IMR-90 (cell line): ENCODE results near the gene RGS9. TPM values are rescaled to one million over a fixed set of nuclear protein-coding genes. Genes with fewer than 3 reads are reported as not detected.
A peak's percentile ranks its signal among the peaks of the same experiment; 100 is the strongest.

Experiments
- ATAC-seq: fragments of 200-7000 bp; cut with Tn5 transposase; 2 replicates; pipeline ENCODE4 v1.9.1; 2020; ENCODE audit warnings: low read depth, mild to moderate bottlenecking, moderate library complexity
- BruUV-seq: library from RNA; stranded (reverse); fragments of 400-500 nt; replicated peaks from 2 replicates; lab custom pipeline; 2021; lab: Mats Ljungman, UMichigan
- CTCF ChIA-PET: fragments of 300-600 bp; formaldehyde crosslinking; extraction: SDS; loops from one replicate; lab custom pipeline; 2021; ENCODE audit warnings: antibody characterized with exemption; lab: Yijun Ruan, JAX
- POLR2A ChIA-PET: fragments of 300-600 bp; sonication (Branson Sonifier 250); formaldehyde crosslinking; loops from one replicate; lab custom pipeline; 2022; ENCODE audit warnings: antibody characterized with exemption; ENCODE audit not compliant: unreplicated experiment; lab: Charles Lee
- DNase-seq: peaks from one replicate; pipeline ENCODE4 v3.0.0; 2013
- H2AFZ ChIP-seq: replicated peaks from 2 replicates; pipeline ENCODE3; 2013; ENCODE audit warnings: low read length, mild to moderate bottlenecking; ENCODE audit not compliant: poor library complexity
- H2AK5ac ChIP-seq: 2 replicates; pipeline ENCODE4 v1.6.1; 2013; ENCODE audit warnings: low read depth, low read length, inconsistent platforms
- H2AK9ac ChIP-seq: replicated peaks from 2 replicates; pipeline ENCODE3; 2013; ENCODE audit warnings: mild to moderate bottlenecking, low read depth, low read length, moderate library complexity; ENCODE audit not compliant: poor library complexity
- H2BK120ac ChIP-seq: 2 replicates; pipeline ENCODE4 v1.6.1; 2013; ENCODE audit warnings: low read depth, low read length, inconsistent platforms
- H2BK15ac ChIP-seq: 3 replicates; pipeline ENCODE4 v1.6.1; 2013; ENCODE audit warnings: low read depth, low read length, inconsistent platforms
- H2BK20ac ChIP-seq: 2 replicates; pipeline ENCODE4 v1.6.1; 2013; ENCODE audit warnings: low read depth, mild to moderate bottlenecking, inconsistent platforms, low read length, moderate library complexity
- H2BK5ac ChIP-seq: 2 replicates; pipeline ENCODE4 v1.6.1; 2013; ENCODE audit warnings: mild to moderate bottlenecking, low read depth, low read length, inconsistent platforms; ENCODE audit not compliant: poor library complexity, severe bottlenecking
- H3K14ac ChIP-seq: replicated peaks from 2 replicates; pipeline ENCODE4 v1.6.1; 2013; ENCODE audit warnings: low read depth, low read length, inconsistent platforms
- H3K18ac ChIP-seq: 2 replicates; pipeline ENCODE4 v1.6.1; 2013; ENCODE audit warnings: low read depth, low read length, control low read depth
- H3K23ac ChIP-seq: 2 replicates; pipeline ENCODE4 v1.6.1; 2013; ENCODE audit warnings: low read depth, low read length, inconsistent platforms
- H3K27ac ChIP-seq: 2 replicates; pipeline ENCODE4 v1.5.1; 2013; ENCODE audit warnings: mild to moderate bottlenecking, control low read depth, low read length; ENCODE audit not compliant: insufficient read depth
- H3K27me3 ChIP-seq: 2 replicates; pipeline ENCODE4 v1.6.1; 2013; ENCODE audit warnings: low read length; ENCODE audit not compliant: control insufficient read depth, insufficient read depth
- H3K36me3 ChIP-seq: 2 replicates; pipeline ENCODE4 v1.6.1; 2013; ENCODE audit warnings: low read length, mixed read lengths; ENCODE audit not compliant: control insufficient read depth, insufficient read depth
- H3K4ac ChIP-seq: 2 replicates; pipeline ENCODE4 v1.6.1; 2013; ENCODE audit warnings: low read depth, low read length, inconsistent platforms
- H3K4me1 ChIP-seq: 2 replicates; pipeline ENCODE4 v1.6.1; 2013; ENCODE audit warnings: low read length, mixed read lengths; ENCODE audit not compliant: control insufficient read depth, insufficient read depth
- H3K4me2 ChIP-seq: 2 replicates; pipeline ENCODE4 v1.6.1; 2013; ENCODE audit warnings: low read depth, mild to moderate bottlenecking, control low read depth, low read length, moderate library complexity
- H3K4me3 ChIP-seq: 2 replicates; pipeline ENCODE4 v1.5.1; 2013; ENCODE audit warnings: low read depth, mild to moderate bottlenecking, control low read depth, low read length, moderate library complexity; ENCODE audit not compliant: insufficient read depth
- H3K56ac ChIP-seq: 2 replicates; pipeline ENCODE4 v1.6.1; 2013; ENCODE audit warnings: low read length, inconsistent platforms; ENCODE audit not compliant: insufficient read depth; ENCODE audit errors: extremely low read depth
- H3K79me1 ChIP-seq, 2 experiments: 2 replicates each; pipeline ENCODE4 v1.6.1; 2013; ENCODE audit warnings: low read length in 2 of 2, inconsistent platforms in 1 of 2, low read depth in 1 of 2
- H3K9ac ChIP-seq: 2 replicates; pipeline ENCODE4 v1.6.1; 2013; ENCODE audit warnings: low read depth, low read length, control low read depth
- H3K9me1 ChIP-seq: 2 replicates; pipeline ENCODE4 v1.6.1; 2013; ENCODE audit warnings: low read length, inconsistent platforms; ENCODE audit not compliant: insufficient read depth
- H3K9me3 ChIP-seq: 2 replicates; pipeline ENCODE4 v1.6.1; 2013; ENCODE audit warnings: low read length; ENCODE audit not compliant: control insufficient read depth, insufficient read depth
- H4K20me1 ChIP-seq: 2 replicates; pipeline ENCODE4 v1.6.1; 2013; ENCODE audit warnings: low read length, inconsistent platforms; ENCODE audit not compliant: insufficient read depth
- H4K5ac ChIP-seq: 2 replicates; pipeline ENCODE4 v1.6.1; 2013; ENCODE audit warnings: mild to moderate bottlenecking, low read depth, low read length, control low read depth
- H4K8ac ChIP-seq, 2 experiments: 2 replicates each; pipeline ENCODE4 v1.6.1; 2013; ENCODE audit warnings: low read depth in 2 of 2, low read length in 2 of 2, control low read depth in 1 of 2, inconsistent platforms in 1 of 2
- H4K91ac ChIP-seq: 2 replicates; pipeline ENCODE4 v1.6.1; 2013; ENCODE audit warnings: low read depth, low read length, inconsistent platforms; ENCODE audit not compliant: insufficient read depth
- BHLHE40 ChIP-seq: fragments of 150-350 bp; IDR thresholded peaks from 2 replicates; pipeline ENCODE4 v1.6.1; 2016; ENCODE audit warnings: mild to moderate bottlenecking, low read depth, low read length
- CEBPB ChIP-seq: IDR thresholded peaks from 2 replicates; pipeline ENCODE4 v1.6.1; 2012; ENCODE audit warnings: low read depth, low read length, improper control_type of control experiment
- CHD1 ChIP-seq: IDR thresholded peaks from 2 replicates; pipeline ENCODE4 v1.6.1; 2012; ENCODE audit warnings: low read depth, low read length, improper control_type of control experiment
- MAFK ChIP-seq: IDR thresholded peaks from 2 replicates; pipeline ENCODE4 v1.6.1; 2012; ENCODE audit warnings: low read depth, low read length, improper control_type of control experiment
- MAZ ChIP-seq: IDR thresholded peaks from 2 replicates; pipeline ENCODE4 v1.6.1; 2012; ENCODE audit warnings: low read depth, mild to moderate bottlenecking, low read length, improper control_type of control experiment, moderate library complexity, borderline replicate concordance
- MXI1 ChIP-seq: IDR thresholded peaks from 2 replicates; pipeline ENCODE4 v1.6.1; 2012; ENCODE audit warnings: low read depth, mild to moderate bottlenecking, low read length, moderate library complexity, borderline replicate concordance
- NFE2L2 ChIP-seq: fragments of 150-350 bp; IDR thresholded peaks from 2 replicates; pipeline ENCODE4 v1.6.1; 2016; ENCODE audit warnings: low read depth, mild to moderate bottlenecking, low read length
- POLR2A ChIP-seq: IDR thresholded peaks from 2 replicates; pipeline ENCODE4 v1.6.1; 2012; ENCODE audit warnings: mild to moderate bottlenecking, low read depth, low read length
- RAD21 ChIP-seq: IDR thresholded peaks from 2 replicates; pipeline ENCODE4 v1.6.1; 2012; ENCODE audit warnings: low read length, improper control_type of control experiment
- RCOR1 ChIP-seq: IDR thresholded peaks from 2 replicates; pipeline ENCODE4 v1.6.1; 2012; ENCODE audit warnings: mild to moderate bottlenecking, low read length, improper control_type of control experiment; ENCODE audit not compliant: insufficient replicate concordance
- SMC3 ChIP-seq: fragments of 150-350 bp; IDR thresholded peaks from 2 replicates; pipeline ENCODE4 v1.6.1; 2016; ENCODE audit warnings: low read depth, mild to moderate bottlenecking, antibody characterized with exemption, low read length, moderate library complexity
- WGBS, 2 experiments: methylation state at CpG; one replicate each; pipeline versions ENCODE4 v1.1.5 to v1.1.7; 2013; ENCODE audit warnings: missing lambda C conversion rate in 2 of 2; ENCODE audit not compliant: insufficient read length in 1 of 2; ENCODE audit errors: extremely low coverage in 2 of 2; 5-methylcytosine and 5-hydroxymethylcytosine counted together
- dilution Hi-C: fragments of 300-500 bp; cut with HindIII; formaldehyde crosslinking; loops from one replicate; pipeline ENCODE4 v1.14.3; 2018; ENCODE audit warnings: low sequenced_read_pairs; ENCODE audit not compliant: unreplicated experiment
- in situ Hi-C: fragments of 300-500 bp; cut with MboI; formaldehyde crosslinking; loops from 3 replicates; pipeline ENCODE4 v1.14.3; 2019; ENCODE audit warnings: low sequenced_read_pairs, inconsistent platforms, mixed read lengths
- intact Hi-C: fragments of 100-400 bp; cut with micrococcal nuclease; formaldehyde crosslinking; loops from 2 replicates; pipeline ENCODE4 v1.10.0; 2022
- polyA plus RNA-seq, 3 experiments: library from polyadenylated mRNA; depleted of rRNA; stranded (reverse); fragments of >200 nt; gene quantifications; 2 replicates each; pipeline ENCODE4 v1.2.3, GENCODE V29; 2012; ENCODE audit warnings: low replicate concordance in 1 of 3
- total RNA-seq: library from RNA; depleted of rRNA; stranded (reverse); fragments of >200 nt; gene quantifications from 2 replicates; pipeline ENCODE4 v1.2.3, GENCODE V29; 2012
- TF ChIP-seq, protein P1 (sequence below): conservative IDR thresholded peaks from 2 replicates; pipeline ENCODE4 v1.5.1; 2012; ENCODE audit warnings: mild to moderate bottlenecking, low read depth, low read length, improper control_type of control experiment
- TF ChIP-seq, protein P2 (sequence below): fragments of 150-350 bp; IDR thresholded peaks from 2 replicates; pipeline ENCODE4 v1.6.1; 2016; ENCODE audit warnings: low read depth, mild to moderate bottlenecking, low read length, moderate library complexity, borderline replicate concordance

Gene RGS9
- total and polyA plus RNA-seq, 2 of the 4 experiments (the other 2 are of a cell fraction): 0.90 to 1.1 TPM

DNA sequence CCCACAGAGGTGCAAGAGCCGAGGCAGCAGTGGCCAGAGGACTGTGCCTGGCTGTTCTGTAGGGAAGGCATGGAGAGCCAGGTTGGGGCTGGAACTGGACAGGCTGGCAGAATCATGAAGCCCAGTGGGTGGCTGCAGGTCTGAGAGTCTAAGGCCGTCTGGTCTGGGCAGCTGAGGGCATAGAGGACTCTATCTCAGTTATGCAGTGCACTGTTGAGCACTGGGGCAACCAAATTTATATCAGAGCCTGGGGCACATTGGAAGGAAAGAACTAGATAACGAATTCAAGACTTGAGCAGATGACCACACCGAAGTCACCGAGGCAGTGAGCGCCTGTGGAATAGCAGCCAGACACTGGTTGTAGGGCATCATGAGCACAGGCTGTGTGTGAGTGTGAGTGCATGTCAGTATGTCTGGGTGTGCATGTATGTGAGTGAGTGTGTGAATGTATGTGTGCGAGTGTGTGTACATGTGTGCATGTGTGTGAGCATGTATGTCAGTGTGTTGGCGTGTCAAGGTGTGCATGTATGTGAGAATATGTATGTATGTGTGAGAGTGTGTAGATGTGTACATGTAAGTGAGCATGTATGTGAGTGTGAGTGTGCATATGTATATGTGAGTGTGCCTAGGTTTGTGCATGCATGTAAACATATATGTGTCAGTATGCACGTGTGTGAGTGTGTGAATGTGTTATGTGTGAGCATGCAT, 37.0 kb downstream of the RGS9 start:
- H2AFZ ChIP-seq: no peak overlapping the region
- no peak for TF ChIP-seq CEBPB
- no peak for TF ChIP-seq NFE2L2
- no peak for TF ChIP-seq CHD1
- no peak for TF ChIP-seq RCOR1
- TF ChIP-seq, protein P1, sequence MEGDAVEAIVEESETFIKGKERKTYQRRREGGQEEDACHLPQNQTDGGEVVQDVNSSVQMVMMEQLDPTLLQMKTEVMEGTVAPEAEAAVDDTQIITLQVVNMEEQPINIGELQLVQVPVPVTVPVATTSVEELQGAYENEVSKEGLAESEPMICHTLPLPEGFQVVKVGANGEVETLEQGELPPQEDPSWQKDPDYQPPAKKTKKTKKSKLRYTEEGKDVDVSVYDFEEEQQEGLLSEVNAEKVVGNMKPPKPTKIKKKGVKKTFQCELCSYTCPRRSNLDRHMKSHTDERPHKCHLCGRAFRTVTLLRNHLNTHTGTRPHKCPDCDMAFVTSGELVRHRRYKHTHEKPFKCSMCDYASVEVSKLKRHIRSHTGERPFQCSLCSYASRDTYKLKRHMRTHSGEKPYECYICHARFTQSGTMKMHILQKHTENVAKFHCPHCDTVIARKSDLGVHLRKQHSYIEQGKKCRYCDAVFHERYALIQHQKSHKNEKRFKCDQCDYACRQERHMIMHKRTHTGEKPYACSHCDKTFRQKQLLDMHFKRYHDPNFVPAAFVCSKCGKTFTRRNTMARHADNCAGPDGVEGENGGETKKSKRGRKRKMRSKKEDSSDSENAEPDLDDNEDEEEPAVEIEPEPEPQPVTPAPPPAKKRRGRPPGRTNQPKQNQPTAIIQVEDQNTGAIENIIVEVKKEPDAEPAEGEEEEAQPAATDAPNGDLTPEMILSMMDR: no peak
- no peak for TF ChIP-seq MAZ
- no peak for TF ChIP-seq BHLHE40
- TF ChIP-seq POLR2A: no peak
- no peak for TF ChIP-seq MXI1
- TF ChIP-seq SMC3: no peak
- TF ChIP-seq RAD21: no peak
- TF ChIP-seq, protein P2, sequence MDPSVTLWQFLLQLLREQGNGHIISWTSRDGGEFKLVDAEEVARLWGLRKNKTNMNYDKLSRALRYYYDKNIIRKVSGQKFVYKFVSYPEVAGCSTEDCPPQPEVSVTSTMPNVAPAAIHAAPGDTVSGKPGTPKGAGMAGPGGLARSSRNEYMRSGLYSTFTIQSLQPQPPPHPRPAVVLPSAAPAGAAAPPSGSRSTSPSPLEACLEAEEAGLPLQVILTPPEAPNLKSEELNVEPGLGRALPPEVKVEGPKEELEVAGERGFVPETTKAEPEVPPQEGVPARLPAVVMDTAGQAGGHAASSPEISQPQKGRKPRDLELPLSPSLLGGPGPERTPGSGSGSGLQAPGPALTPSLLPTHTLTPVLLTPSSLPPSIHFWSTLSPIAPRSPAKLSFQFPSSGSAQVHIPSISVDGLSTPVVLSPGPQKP: no peak
- TF ChIP-seq MAFK: no peak
- dilution Hi-C loops (no loop called here), intact Hi-C loops (no loop called here), in situ Hi-C loops (no loop called here)
- no peak overlapping the region for H3K56ac ChIP-seq
- no peak overlapping the region for H3K18ac ChIP-seq
- H3K4me3 ChIP-seq: no peak overlapping the region
- no peak overlapping the region for H2BK120ac ChIP-seq
- no peak overlapping the region for H3K9ac ChIP-seq
- H3K23ac ChIP-seq: no peak overlapping the region
- H3K27me3 ChIP-seq: no peaks in the 10 kb centered on the region
- H4K5ac ChIP-seq: no peak overlapping the region
- ChIA-PET CTCF (interaction anchor here (1.0 kb wide), 1 partner anchor 37 kb away, joined by 3 read pairs; the partner anchor contains the start of gene RGS9), POLR2A (no interaction called here)
- DNase-seq (no peak), ATAC-seq (no peak)
- H3K14ac ChIP-seq: 0 out of 2 replicates have a peak overlapping the region, but pooled peaks have one; percentile 9
- BruUV-seq: no TSS peak
- H3K9me3 ChIP-seq: no peaks in the 10 kb centered on the region
- H4K8ac ChIP-seq: no peak overlapping the region
- peak overlapping the region; percentile 61; the same call in 1 of the 3 replicates for H2BK15ac ChIP-seq
- peak overlapping the region; percentile 42 for H3K4ac ChIP-seq
- 95% methylated on average over 8 of the region's 9 CpGs; no CpG with 5 or more reads in 1 of the 2 experiments for WGBS, 2 experiments
- peaks cover 16% of the 10 kb centered on the region for H3K4me1 ChIP-seq
- no peak overlapping the region for H3K27ac ChIP-seq
- H2BK20ac ChIP-seq: no peak overlapping the region
- H3K9me1 ChIP-seq: peaks cover 40% of the 10 kb centered on the region
- H3K36me3 ChIP-seq: no peaks in the 10 kb centered on the region
- peak overlapping the region; percentile 66; the same call in 1 of the 2 replicates for H4K91ac ChIP-seq
- no peak overlapping the region for H2BK5ac ChIP-seq
- H3K4me2 ChIP-seq: no peak overlapping the region
- no peaks in the 10 kb centered on the region for H4K20me1 ChIP-seq
- no peak overlapping the region for H2AK9ac ChIP-seq
- no peaks in the 10 kb centered on the region for H3K79me1 ChIP-seq
- H2AK5ac ChIP-seq: peak overlapping the region; percentile 87
